ENCODE measurements around the gene NTF3.

Gene NTF3

DNA sequence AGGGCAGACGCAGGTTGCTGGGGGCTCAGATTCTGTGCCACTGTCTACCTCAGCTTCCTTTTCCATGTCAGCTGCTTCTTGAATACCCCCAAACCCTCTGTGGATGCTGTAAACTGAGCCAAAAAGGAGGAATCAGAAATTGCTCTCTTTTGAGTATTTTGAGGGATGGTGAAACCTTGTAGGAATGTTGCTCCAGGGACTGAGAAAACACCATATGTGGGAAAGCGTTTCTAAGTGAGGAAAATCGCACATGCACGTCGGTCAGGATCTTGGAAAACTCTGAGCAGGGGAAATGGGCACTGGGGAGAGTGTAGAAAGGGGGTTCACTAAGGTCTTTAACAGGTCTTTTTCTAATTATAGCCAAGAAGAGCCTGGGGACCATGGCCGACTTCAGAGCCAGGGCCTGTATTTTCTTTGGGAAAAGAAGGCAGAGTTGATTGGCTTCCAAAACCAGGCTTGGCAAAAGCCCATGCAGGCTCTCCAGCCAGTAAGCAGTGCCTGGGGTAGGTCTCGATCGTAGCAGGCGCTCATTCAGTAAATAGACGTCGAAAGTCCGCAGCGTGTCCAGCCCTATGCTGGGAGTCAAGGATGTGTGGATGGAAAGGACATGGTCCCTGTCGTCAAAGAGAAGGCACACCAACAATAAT is 58.0 kb downstream of the NTF3 start:
- DNase-seq = no peak

DNA sequence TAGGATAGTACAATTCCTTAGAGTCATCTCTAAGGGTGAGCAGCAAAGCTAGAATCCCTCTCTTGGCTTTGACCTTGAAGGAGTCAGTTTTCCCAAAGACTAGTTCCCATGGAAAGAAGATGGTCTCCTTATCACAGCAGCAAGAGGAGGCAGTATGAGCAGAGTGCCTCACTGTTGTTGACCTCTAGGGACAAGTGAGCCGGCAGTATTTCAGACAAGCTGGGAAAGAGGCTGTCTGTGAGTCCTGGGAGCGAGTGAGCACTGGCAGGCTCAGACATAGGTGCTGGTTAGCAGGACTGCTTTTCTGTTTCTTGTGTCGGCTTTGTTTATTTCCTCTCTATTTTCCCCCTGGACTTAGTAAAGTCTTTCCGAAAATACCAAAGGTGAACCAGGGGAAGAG is 60.7 kb downstream of the NTF3 start:
- DNase-seq = no peak

DNA sequence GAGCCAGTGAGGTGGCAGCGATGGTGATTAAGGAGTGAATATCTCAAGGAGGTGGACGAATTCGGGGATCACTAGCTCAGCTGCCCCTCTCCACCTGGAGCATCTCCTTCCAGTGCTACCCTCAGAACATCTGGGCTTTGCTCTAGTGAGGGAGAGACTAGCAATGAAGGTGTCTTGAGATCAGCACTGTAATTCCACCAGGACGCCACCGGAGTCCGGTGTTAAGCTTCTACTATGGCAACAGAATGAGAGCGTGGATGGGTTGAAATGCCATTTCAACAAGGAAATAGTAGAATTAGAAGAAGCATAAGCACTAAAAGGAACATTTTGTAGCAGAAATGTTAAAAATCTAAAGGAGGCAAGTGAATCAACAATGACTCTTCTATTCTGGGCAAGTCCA is 61.1 kb downstream of the NTF3 start:
- DNase-seq = no peak

DNA sequence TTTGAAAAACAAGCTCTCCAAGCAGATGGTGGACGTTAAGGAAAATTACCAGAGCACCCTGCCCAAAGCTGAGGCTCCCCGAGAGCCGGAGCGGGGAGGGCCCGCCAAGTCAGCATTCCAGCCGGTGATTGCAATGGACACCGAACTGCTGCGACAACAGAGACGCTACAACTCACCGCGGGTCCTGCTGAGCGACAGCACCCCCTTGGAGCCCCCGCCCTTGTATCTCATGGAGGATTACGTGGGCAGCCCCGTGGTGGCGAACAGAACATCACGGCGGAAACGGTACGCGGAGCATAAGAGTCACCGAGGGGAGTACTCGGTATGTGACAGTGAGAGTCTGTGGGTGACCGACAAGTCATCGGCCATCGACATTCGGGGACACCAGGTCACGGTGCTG is 62.4 kb downstream of the NTF3 start:
- no peak for DNase-seq

DNA sequence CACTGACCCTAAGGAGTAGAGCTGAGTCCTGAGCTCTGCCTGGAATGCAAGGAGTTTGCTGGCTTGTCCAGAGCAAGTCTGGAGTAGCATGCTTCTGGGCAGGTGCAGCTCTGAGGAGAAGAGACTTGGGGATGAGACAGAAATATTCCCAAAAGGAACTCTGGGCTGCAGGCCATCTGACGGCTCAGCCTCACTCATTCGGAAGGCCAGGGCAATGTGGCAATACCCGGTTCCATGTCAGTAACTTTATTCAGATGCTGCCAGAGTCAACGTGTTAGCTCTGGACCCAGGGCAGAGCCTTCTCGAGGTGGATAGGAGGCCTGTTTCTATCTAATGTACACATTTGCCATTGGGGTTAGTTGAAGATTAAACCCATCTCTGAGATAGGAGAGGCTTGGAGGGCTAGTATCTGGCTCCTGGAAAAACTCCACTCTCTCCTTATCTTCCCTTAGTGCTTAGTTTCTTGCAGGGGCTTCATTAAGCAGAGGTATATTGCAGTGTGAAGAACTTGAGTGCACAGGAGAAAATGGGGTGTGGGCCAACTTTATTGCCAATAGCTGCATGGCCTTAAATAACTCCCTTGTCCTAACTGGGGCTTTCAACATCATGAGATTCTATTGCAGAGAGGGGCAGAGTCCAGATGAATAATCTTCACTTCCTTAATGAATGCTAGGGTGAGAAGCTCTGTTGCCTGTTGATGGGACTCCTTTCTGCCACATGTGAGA is 65.6 kb downstream of the NTF3 start:
- DNase-seq = no peak

DNA sequence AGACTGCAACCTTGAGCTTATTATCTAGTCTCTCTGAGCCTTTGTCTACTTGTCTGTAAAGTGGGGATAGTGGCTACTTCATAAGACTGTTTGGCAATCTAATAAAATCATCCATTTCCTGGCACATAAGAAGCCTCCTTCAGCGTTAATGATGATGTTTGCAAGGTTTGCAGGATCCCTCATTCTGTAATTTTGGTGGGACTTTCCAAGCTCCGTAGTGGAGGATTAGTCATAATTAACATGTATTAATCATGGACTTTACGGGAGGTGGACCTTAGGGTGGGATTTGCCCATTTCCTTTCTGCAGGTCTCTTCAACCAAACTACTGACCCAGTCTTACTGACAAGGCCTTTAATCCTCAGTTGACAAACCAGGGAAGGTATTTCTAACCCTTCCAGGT is 66.2 kb downstream of the NTF3 start:
- DNase-seq = no peak

DNA sequence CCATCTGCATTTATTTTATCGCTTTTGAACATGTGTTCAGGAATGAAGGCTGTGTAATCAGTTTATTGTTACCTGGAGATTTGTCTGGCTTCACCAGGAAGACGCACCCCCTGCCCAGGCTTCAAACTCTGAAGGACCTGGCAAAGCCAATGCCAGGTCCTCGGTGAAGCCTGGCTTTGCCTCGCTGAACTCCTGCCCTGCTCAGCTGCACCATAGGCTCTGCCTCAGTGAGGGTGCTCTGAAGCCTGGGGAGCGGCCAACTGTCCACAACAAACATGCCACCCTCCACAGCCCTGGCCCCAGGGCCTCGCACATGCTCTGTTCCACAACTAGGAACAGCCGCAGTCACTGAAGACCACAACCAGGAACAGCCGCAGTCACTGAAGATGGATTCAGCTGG is 66.9 kb downstream of the NTF3 start:
- DNase-seq = no peak

DNA sequence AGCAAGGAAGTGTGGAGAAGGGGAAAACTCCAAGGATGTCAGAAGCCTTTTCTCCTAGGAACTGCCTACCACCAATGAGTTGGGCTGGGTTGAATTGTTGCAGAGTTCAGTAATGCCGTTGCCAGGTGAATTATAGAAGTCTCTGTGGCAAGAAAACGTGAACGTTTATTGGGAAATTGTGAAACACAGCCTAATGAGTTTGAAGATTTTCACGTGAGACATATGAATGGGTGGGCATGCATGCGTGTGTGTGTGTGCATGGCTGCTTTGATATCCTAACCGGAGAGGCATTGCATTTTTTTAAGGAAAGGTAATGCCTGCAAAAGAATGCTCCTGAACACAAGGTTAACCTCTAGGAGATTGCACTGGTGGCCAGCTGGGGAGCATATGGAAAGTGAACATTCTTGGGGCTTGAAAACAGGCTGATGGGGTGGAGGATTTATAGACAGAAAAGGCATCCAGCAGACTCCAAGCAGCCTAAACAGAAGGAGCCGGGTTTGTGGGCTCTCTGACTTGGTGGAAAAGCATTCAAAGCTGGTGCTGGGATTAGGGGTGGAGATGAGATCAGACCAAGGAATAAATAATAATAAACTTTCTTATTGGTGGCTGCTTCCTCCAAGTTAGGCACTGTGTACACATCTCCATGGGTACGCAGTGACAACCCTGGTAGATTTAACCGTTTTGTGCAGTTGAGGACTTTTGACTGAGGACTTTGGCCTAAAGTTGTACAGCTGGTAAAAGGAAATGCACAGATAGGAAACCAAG is 67.8 kb downstream of the NTF3 start:
- DNase-seq = no peak

DNA sequence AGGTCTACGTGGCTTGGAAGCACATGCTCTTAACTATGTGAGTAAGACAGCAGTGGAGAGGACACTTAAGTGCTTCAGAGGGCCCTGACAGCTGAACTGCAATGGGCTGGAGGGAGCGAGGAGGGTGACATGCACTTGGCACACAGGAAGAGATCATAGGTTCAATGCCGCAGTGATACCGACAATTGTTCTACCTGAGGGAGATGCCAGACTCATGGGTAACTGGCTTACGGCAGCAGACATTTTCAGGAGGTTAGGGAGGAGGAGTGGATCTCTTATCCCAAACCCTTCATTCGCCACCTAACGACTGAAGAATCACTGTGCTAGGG is 68.4 kb downstream of the NTF3 start:
- no peak for DNase-seq

DNA sequence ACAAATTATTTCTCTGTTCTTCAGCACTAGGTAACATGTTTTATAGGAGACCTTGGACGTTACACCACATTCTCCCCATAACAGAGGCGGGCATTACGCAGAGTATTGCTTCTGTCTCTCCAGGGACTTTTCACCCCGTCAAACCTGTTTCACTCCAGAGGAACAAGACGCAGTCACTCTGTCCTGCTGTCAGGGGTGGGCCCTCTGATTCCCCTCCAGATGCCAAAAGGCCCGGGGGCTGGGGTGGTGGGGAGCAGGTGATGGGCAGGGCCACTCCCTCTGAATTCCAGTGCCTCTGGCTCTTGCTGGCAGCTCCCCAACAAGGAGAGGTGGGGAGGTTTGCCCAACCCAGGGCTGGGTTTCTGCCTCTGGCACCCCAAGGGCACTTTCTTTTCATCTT is 71.9 kb downstream of the NTF3 start:
- DNase-seq = no peak

DNA sequence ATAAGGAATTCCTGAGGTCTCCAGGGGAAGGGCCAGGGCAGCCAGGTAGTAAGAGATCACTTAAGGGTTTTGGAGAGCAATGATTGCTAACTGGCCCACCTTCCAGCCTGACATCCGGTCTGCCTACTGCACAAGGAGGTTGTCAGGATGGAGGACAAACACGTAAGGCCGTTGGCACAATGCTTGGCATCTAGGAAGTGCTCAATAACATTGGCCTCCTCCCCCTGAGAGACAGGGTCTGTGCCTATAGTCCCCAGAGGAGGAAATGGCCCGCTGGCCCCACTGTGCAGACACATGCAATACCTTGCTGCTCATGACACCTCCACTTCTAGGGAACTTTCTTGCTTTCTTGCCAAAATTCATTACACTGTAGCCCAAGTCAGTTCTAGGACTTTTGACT is 73.2 kb downstream of the NTF3 start:
- no peak for DNase-seq

DNA sequence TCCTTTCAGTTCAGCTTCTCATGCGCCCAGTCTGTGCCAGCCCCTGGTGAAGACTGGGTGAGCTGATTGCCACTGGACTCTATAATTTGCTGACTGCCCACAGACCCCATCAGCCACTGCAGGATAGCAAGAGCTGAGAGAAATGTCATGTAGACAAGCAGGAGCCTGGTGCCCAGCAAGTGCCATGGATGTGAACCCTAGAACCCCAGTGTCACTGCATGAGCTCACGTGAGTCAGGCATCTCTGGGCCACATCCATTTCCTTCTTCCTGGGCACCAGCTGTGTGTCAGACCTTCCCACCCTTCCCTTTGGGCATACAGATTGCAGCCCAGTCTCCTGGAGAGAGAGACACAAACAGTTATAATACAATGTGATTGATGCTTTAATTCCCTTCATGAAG is 73.8 kb downstream of the NTF3 start:
- DNase-seq = no peak

DNA sequence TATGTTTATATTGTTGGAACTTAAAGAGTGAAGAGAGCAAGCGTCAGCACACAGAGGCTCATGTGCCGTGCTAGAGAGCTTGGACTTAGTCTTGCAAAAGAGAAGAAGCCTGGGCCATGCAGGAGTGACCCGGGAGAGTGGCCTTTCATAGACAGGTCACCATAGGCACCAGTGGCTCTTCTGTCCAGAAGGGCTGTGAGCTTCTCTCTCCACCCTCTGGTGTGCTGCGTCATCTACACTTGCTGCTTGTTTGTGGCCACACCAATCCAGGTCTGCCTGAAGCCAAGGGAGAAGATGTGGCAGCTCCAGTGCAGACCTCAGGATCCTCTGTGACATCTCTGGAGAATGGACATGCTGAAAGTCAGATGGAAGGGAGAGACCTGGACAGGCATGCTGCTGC is 74.4 kb downstream of the NTF3 start:
- no peak for DNase-seq

DNA sequence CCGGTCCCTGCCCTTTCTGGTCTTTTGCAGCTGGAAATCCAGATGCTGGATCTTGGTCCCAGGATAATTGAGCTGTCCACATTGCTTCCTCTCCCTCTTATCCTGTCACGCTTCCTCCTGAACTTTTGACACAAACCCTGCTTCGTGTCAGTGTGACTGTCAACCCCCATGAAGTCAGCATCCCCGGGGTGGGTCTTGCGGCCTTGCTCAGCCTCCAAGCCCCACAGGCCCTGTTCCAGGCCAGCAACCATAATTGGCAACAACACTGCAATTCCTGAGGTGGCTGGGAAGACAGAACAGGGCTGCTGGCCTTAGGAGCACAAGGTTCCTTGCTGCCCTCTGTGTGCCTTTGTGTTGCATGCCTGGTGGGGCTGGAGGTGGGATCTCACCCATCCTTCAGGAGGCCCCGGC is 74.9 kb downstream of the NTF3 start:
- no peak for DNase-seq

DNA sequence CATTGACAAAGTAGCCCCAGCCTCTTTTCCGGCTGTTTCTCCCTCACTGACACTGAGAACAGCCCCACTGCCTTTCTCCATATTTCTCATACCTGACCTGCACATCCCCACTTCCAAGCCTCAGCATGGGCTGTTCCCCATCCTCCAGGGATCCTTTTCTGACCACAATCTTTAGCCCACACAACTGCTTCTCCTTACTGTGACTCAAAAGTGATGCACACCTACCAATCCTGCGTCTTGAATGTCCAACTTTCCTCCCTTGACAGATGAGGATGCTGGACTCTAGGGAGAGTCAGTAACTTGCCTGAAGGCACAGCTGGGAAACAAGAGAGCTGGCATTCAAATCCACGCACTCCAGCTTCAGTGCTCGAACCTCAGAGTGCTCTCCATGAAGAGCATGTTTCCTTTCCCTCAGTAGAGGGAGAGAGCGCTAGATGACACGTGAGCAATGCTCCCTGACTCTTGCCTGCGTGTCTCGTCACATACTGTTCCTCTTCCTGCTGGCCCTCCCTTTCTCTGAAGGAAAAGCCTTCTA is 75.6 kb downstream of the NTF3 start:
- no peak for DNase-seq

DNA sequence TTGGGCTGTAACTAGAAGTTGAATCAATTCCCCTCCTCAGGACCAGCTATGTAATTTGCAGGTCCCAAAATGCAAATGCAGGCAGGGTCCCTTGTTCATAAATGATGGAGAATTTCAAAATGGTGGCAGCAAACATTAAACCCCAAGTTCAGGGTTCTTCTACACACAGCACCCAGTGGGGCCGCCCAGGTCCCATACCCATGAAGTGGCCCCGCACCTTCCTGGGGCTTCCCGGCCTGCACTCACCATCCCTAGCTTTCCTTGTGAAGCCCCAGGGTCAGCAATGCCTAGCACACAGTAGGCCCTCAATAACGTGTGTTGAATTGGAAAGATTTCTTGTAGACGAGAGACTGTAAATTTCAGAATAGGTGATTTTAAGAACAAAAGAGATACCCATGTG is 76.0 kb downstream of the NTF3 start:
- no peak for DNase-seq

DNA sequence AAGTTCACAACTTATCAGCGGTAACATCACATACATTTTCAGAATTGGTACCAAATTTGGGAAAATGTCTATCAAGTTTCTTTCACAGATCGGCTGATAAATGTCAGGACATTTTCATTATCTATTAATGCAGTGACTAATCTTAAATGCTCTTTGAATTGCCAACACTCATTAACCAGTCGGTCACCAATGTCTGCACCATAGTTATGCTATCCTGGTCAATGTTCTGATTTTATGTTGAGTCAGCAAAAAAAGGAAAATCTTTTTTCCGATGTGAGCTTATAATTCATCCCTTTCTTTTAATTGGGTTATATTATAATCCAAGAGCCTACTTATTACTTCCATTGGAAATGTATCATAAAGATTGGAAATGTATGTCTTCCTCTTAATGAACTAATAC is 77.2 kb downstream of the NTF3 start:
- DNase-seq = no peak

DNA sequence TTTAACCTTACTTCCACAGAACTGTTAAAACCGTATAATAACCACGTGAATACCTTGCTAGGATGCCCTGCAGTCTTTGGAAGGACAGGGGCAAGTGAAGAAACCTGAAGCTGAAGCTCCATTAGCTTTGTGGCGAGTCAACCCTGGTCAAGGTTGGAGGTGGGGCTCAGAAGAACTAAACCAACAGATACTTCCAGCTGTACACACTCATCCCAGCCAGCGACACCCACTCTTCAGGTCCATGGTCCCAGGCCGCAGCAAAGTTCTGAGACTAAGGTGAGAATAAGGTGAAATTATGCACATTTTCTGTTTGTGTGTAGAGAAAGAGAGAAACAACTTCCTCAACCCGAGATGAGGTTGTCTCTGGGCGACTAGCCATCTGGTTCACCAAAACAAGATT is 77.6 kb downstream of the NTF3 start:
- no peak for DNase-seq

DNA sequence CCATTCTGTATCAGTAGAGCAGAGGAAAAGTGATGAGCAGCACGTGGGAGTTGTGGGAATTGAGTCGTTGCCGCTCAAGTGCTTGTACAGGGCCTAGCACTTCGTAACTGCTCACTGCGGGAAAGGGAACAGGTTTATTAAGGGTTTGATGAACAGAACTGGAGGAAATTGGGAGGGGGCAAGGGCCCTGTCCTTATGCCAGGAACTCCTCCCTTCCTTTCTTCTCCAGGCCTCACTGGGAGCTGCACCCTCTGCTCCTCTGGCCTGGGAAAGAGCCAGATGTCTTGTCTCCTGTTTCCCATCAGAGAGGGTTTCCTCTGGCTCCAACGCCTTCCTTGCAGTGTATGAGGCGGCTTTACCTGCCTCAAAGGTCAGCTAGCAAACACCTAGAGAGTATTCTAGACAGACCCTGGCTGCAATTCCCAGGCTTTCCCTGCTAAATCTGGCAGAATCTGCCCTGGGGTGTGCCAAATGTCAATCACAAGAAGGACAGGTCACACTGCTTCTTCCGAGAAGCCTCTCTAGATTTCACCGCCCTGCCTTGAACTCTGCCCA is 78.4 kb downstream of the NTF3 start:
- DNase-seq = no peak

DNA sequence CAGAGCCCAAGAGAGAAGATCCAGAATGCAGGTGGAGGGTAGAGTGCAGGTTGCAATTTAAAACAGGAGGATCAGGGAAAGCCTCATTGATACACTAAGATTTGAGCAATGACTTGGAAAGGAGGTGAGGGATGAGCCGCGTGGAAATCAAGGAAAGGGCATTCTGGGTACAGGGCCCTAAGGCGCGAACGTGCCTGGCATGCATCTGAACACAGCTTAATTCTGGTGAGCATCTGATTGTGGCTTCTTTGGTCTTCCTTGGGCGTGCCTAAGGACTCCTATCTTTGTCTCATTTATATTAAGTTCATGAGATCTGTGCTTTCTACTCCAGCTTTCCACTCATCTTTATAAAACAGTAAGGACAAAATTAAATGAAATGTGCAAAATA is 79.3 kb downstream of the NTF3 start:
- no peak for DNase-seq

DNA sequence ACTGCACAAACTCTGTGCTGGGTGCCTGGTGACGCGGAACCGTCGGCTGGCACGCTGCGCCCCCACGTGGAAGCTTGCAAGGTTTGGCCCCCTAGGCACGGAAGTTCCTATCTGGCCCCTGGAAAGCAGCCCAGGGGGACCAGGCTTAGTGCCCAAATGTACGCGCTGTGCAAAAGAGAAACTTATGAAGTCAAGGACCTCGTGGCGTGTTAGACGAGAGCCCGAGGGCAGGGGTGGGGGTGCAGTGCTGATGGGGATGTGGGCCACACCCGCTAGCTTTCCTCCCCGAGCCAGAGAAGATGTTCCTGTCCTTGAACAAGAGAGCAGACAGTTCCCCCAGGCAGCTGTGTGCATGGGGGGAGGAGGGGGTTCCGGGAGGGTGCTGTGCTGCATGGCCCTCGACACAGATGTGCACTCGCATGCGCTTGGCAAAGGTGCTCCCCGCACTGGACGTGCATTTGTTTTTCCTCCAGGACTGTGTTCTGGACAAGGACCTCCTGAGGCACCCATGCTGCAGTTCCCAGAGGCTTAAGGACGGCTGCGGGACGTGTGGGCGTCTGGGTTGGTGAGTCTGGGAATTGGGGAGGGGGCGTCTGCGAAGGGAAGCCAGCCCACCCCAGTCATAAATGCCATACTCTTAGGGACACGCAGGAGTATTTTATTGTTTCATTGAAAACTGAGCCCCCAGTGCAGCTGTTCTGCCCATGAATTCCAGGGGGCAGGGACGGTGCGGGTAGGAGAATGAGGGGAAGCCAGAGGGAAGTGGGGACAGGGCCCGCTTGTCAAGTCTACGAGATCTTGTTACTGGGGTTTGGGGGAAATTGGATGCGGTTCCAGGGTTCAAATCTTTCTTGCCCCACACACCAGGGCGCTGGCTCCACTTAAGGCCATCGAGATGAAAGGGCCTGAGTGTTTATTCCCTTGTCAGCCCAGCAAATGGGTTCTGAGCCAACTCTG is 80.0 kb downstream of the NTF3 start:
- DNase-seq = no peak

DNA sequence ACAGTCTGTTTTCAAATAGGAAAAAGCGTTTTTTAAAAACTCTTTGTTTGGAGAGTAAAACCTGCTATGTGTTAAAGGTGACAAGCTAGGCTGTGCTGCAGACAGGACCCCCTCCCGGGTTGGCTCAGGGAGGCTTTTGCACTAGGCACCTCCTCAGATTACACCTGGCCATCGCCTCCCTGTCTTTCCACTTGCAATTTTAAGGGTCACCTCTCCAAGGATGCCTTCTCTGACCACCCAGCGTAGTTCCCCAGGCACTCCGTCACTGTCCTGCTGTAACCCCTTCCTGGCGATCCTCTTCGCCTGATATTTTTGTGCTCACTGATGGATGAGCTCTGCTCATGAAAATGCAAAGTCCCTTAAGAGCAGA is 80.7 kb downstream of the NTF3 start:
- no peak for DNase-seq

DNA sequence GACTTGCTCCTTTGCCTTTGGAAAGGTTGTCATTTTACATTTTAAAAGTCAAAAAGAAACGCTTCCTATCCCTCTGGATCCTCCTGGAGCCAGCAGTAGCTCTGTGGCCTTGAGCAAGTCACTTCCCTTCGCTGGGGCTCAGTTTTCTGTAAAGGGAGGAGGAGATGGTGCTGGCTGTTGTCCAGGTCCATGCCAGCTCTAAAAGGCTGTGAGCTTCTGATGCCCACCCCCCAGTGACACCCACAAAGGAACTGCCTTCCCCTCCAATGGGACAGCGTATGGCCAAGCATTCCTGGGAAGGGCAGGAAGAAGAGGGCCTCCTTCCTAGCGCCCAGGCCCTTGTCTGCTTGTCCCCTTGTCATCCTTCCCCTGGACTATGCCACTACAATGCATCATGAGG is 81.5 kb downstream of the NTF3 start:
- DNase-seq = no peak

Measured in OCI-M1 (cell line).